CD1c-positive myeloid dendritic cell (primary cell): ENCODE data around the gene SV2C.
"Not testable (repeated sequence)": the region's sequence is repeated elsewhere in the genome, so short reads cannot be mapped to it uniquely, and the experiment has no call there.

Source experiments
- DNase-seq: peaks from one replicate; pipeline ENCODE4 v3.0.0-alpha.2; 2016; ENCODE audit errors: extremely low spot score

Gene SV2C

DNA sequence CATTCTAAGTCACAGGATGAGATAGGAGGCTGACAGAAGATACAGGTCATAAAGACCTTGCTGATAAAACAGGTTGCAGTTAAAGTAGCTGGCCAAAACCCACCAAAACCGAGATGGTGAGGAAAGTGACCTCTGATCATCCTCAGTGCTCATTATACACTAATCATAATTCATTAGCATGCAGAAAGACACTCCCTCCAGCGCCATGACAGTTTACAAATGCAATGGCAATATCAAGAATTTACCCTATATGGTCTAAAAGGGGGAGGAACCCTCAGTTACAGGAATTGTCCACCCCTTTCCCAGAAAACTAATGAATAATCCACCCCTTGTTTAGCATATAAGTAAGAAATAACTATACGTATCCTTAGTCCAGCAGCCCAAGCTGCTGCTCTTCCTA, 256.7 kb downstream of the SV2C start:
- no peak for DNase-seq

DNA sequence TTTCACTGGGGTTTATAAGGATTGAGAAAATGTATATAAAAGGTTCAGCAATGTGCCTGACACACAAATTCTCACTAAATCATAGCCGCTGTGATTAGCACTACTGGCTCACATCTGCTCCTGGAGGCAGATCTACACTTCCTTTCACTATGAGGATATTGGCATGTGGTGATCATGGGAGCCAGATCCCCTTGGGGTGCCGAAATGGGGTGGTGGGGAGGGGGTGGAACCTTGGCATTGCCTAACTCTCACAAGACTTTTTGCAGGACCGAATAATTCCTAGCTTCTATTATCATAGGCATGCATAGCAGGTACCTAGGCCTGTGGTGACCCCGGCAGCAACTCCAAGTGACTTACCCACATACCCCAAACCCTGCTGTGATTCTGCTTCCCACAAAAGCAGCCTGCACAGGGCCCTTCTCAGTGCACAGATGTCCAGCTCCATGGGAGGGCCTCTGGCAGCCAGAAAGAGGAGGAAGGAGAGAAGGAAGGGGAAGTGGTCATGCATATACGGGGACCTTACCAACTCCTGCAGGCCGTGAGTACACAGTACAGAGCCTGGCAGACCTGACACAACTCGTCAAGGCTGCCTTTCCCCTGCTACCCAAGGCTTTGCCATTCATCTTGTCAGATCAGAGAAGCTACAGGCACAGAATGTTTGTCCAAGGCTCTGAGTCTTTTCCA, 258.6 kb downstream of the SV2C start:
- peak; percentile 29 for DNase-seq

GRCh38 chr5:76342474-76342873, 259.3 kb downstream of the SV2C start:
- no peak for DNase-seq

- no peak for DNase-seq
Measured at GRCh38 chr5:76345582-76345981, 262.4 kb downstream of the SV2C start.

DNA sequence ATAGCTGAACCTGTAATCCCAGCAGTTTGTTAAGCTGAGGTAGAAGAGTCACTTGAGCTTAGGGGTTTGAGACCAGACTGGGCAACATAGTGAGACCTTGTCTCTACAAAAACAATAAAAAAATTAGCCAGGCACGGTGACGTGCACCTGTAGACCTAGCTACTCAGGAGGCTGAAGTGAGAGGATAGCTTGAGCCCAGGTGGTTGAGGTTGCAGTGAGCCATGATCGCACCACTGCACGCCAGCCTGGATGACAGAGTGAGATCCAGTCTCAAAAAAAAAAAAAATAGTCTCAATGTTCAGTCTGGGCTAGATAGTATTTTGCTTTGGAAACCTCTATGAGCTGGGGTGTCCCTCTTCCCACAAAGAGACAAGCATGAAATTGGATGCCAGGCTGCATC, 268.0 kb downstream of the SV2C start:
- DNase-seq = no peak

GRCh38 chr5:76351577-76351976, 268.4 kb downstream of the SV2C start:
- no peak for DNase-seq

- DNase-seq = no peak
Measured at GRCh38 chr5:76356887-76357286, 273.7 kb downstream of the SV2C start.

DNA sequence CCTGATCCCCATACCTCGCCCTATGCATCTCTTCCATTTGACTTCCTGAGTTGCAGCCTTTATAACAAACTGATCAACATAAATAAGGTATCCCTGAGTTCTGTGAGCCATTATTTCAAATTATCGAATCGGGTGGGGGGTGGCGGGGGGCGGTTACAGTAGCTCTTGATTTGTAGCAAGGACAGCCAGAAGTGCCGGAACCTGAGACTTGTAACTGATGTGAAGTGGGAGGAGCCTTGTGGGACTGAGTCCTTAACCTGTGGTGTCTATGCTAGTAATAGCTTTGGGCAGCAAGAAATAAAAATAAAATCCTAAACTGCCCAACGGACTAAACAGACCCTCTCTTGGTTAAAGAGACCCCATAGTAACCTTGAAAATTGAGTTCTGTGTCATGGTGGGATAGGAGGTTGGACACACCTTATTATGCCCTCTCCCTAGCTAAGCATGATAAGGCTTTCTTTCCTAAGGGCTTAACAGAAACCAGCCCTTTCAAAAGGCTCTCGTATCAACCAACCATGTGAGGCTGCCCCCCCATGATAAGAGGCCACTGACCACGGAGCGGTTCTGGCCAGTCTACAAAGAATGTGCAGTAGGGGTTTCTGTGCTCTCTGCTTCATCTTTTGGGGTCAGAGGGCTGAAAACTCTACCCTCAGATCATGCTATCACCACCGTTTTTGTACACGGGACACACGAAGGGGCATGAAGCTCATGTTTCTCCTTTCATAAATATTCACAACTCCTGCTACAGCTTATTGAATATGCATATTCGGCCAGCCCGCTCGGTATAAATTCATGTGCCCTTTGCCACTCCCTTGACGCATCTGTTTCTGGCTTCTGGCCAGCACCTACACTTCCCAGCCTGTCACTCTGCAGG, 280.4 kb downstream of the SV2C start:
- peak; percentile 29 for DNase-seq

DNA sequence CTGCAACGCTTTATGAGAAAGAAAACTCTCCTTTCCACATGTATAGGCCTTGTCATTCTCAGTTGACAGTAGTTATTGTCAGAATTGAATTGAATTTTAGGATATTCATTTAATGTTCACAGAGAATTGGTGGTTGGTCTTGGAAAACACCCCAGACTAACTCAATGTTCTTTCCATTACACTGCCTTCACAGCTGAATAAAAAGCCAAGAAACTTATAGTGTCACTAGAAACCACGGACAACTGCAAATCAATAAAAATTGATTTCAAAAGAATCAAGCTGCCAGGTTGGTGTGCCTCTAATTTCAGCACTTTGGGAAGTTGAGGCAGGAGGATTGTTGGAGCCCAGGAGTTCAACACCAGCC, 281.0 kb downstream of the SV2C start:
- no peak for DNase-seq

DNA sequence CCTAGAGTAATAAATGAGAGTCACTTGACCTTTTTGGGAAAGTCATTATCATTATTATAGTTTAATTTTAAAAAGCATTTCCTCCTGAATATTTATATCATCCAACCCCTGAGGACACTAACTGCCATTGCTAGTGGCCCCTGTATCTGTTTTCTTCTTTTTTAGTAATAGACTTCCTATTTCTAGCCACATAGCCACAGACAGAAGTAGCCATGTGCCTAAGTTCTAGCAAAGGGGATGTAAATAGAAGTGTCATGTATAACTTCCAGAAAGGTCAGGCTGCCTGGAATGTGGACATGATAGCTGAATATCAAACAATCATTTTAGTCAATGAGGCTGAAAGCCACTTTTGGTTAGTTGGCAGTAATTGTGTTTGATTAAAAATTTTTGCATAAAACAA, 282.4 kb downstream of the SV2C start:
- peak; percentile 25 for DNase-seq

GRCh38 chr5:76366596-76366995, 283.4 kb downstream of the SV2C start:
- DNase-seq = no peak

DNA sequence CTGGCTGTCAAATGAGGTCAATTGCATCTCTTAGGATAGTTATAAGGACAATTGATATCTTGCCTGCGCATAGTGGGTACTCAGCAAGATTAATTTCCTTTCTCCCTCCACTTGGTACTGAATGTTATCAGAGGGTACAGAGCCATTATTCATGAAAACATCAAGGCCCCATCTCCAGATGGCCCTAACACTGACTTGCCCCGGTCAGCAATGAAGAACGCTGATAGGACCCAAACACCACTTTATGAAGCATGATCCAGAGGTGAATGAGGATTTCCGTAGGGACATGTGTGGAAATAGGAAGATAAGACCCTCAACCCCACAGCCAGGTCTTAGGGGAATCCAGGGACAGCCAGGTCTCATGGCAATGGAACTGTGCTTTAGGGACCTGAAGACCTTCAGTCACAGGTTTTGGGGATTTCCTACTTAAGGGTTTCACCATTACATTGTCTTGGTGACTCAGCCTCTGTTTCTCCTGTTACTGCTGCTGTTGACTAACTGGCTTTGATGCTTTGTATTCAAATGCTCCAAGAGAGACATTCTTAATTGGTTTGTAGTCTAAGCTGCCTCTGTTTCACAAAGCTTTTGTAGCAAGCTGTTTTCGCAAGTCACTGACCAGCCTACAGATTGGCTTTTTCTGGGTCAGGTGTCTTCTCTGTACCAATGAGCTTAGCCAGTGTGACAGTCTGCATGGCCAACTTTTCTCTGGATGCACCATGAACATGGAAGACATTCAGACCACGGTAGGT, 284.6 kb downstream of the SV2C start:
- peak; percentile 25 for DNase-seq

DNA sequence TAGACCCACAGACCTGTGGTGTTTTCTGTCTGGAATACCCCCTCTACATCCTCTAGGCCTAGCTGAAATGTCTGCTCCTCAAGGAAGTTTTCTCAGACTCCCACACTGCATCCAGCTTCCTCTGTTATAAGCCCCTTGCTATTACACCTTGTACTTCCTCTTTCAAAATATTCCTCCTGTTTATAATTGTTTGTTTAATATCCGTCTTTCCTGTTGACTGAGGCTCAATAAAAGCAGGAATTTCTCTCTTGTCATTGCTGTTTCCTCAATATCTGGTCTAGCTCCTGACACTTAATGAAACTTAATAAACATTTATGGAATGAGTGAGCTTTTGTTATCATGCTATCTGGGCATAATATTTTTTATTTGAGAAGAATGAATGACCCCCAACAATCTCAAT, 285.8 kb downstream of the SV2C start:
- DNase-seq = no peak

- DNase-seq = not testable (repeated sequence)
Measured at GRCh38 chr5:76369668-76370067, 286.5 kb downstream of the SV2C start.

- no peak for DNase-seq
Measured at GRCh38 chr5:76371960-76372322, 288.8 kb downstream of the SV2C start.

- peak; percentile 24 for DNase-seq
Measured at GRCh38 chr5:76372323-76373054, 289.3 kb downstream of the SV2C start.

DNA sequence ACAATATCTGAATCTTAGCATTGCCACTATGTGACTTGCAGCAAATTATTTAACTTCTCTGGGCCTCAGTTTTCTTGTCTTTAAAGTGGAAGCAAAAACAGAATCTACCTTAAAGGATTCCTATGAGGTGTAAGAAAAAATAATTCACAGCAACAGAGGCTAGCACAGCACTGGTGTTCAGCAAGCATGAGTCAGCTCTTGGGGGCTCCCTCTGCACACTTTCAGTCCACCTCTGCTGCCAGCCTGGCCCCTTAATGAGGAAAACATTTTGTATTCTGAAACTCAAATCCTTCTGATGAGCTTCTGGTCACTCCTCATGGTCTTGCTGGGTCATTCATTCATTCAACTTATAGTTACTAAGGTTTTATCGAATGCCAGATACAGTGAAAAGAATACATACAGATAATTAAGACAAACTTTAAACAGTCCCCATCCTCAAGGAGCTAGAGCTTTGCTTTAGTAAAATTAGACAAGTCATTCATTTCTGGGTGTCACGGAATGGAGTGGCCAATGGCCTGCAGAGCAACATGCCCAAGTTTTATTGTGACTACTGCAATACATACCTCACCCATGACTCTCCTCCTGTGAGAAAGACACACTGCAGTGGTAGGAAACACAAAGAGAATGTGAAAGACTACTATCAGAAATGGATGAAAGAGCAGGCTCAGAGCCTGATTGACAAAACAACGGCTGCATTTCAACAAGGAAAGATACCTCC, 293.1 kb downstream of the SV2C start:
- no peak for DNase-seq

DNA sequence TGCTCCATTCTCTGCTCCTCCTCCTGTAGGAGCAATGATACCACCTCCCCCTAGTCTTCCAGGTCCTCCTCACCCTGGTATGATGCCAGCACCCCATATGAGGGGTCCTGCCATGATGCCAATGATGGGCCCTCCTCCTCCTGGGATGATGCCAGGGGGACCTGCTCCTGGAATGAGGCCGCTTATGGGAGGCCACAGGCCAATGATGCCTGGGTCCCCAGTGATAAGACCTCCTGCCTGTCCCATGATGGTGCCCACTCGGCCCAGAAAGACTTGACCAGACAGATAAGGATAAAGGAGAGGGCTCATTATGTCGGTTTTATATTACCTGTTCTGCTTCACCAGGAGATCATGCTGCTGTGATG, 293.7 kb downstream of the SV2C start:
- no peak for DNase-seq

GRCh38 chr5:76378355-76378754, 295.2 kb downstream of the SV2C start:
- DNase-seq = no peak

DNA sequence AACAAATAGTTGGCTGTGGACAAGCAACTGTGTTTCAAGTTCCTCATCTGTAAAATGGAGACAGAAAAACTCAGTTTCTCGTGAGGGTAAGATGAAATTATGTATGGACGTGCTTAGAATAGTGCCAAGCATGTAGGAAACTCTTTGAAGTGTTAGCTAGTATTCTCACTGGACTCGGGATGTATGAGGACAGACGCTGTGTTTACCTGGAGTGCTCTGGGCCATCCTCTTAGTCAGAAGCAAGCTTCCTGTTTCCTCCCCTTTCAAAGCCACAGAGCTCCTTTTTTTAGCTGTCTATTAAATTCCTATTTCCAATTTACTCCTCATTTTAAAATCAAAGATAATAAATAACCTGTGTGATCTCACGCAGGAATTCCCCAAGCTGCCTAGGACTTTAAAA, 296.1 kb downstream of the SV2C start:
- no peak for DNase-seq

DNA sequence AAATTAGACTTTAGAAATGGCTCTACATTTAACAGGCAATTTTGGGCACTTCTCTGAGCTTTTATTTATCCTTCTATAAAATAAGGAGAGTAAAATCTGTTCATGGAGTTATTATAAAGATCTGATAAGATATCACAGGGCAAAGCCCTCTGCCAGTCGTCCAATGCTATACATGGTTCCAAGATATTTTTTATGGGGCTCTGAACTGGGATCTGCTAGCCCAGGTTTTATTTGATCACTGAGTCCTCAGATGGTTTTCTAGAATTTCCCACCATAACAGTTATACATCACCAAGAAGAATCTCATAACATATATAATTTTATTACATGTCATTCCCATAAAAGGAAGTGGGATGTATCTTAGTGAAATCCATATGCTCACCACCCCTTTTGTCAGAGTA, 296.7 kb downstream of the SV2C start:
- no peak for DNase-seq
